ENCODE results near the gene MORN5.

MORN5 gene

DNA sequence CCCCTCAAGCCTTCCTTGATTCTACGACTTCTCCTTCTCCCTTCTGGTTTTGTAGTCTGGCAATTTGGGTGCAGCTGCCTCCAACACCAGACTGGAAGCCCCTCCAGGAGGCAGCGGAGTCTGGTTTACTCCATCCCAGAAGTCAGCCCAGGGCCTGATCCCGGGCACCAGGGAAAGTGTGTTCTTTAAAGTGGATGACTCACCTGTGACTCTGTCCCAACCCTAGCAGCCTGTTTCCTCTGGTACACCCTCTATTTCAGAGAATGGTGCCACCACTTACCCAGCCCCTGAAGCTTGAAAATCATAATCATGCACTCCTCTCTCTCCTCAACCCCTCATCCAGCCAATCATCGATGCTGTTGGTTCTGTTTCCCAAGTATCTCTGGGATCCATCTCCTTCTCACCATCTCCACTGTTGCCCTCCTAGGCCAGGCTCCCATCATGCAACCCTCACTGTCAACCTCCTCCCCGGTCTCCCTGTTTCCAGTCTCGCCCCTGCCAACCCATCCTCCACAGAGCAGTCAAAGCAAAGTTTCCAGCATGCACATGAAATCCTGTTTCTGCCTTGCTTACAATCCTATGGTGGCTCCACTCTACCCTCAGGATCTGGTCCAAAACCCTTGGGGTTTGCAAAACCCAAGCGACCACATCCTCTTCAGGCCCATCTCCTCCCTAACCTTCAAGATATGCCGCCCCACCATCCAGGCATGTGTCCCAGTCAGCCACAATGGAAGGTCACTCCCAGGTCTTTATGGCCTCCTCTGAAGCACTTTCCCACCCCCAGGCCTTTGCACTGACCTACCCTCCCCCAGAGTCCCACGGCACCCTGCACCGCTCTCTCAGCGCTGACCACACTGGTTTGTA is 58.6 kb downstream of the MORN5 start (continued):
- TF ChIP-seq, protein P1, sequence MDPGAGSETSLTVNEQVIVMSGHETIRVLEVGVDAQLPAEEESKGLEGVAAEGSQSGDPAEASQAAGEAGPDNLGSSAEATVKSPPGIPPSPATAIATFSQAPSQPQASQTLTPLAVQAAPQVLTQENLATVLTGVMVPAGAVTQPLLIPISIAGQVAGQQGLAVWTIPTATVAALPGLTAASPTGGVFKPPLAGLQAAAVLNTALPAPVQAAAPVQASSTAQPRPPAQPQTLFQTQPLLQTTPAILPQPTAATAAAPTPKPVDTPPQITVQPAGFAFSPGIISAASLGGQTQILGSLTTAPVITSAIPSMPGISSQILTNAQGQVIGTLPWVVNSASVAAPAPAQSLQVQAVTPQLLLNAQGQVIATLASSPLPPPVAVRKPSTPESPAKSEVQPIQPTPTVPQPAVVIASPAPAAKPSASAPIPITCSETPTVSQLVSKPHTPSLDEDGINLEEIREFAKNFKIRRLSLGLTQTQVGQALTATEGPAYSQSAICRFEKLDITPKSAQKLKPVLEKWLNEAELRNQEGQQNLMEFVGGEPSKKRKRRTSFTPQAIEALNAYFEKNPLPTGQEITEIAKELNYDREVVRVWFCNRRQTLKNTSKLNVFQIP (CRISPR knock-in tag; IDR thresholded peaks at IDR 0.05; ENCODE audit: borderline replicate concordance, low read depth): no peak

DNA sequence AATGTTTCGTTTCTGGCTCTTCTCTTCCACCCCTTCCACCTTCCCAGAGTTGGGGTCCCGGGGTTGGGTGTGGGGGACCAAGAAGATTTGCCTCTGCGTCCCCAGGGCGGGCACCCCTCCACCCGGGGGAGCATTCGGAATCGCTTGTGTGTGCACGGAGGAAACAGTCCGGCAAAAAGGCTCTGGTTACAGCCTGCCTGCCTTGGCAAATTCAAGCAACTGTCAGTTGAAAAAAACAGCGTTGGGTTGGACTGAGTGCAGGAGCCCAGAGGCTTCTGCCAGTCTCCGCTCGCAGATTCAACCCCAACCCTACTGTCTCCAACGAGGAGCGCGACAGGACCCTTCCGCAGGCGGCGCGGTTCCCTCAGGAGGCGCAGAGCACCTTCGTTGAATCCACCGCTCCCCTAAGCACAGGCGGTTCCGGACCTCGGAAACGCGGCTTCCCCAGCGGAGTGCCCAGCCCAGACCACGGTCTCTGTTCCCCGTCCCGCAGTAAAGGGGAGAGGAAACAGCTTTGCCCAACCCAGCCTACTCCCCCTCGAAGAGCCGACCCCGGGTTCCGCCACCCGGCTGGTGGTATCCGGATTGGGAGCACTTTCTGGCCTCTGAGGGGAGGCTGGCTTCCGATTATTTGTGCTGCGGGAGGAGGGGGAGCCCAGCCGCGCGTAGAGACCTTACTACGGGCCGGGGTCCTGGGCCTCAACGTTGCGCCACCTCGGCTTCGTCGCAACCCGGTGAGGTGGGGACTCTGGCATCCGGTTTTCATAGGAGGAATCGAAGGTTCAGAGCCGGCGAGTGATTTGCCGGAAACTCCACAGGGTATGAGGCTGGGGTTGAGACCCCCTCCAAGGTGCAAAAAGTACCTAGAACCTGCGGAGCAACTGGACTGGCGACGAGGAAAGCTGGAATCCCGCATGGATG is 59.5 kb downstream of the MORN5 start:
- TF ChIP-seq, protein P2, sequence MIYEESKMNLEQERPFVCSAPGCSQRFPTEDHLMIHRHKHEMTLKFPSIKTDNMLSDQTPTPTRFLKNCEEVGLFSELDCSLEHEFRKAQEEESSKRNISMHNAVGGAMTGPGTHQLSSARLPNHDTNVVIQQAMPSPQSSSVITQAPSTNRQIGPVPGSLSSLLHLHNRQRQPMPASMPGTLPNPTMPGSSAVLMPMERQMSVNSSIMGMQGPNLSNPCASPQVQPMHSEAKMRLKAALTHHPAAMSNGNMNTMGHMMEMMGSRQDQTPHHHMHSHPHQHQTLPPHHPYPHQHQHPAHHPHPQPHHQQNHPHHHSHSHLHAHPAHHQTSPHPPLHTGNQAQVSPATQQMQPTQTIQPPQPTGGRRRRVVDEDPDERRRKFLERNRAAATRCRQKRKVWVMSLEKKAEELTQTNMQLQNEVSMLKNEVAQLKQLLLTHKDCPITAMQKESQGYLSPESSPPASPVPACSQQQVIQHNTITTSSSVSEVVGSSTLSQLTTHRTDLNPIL (CRISPR knock-in tag; IDR thresholded peaks at IDR 0.05; ENCODE audit: low read depth): no peak
- TF ChIP-seq ZNF565 (CRISPR knock-in tag; conservative IDR thresholded peaks at IDR 0.05; ENCODE audit: low read depth) (no peak), ZNF8 (CRISPR knock-in tag; IDR thresholded peaks at IDR 0.05) (no peak), ARNTL (CRISPR knock-in tag; IDR thresholded peaks at IDR 0.05; ENCODE audit: borderline replicate concordance, low read depth) (no peak), ZFP3 (CRISPR knock-in tag; IDR thresholded peaks at IDR 0.05) (no peak), ZC3H10 (CRISPR knock-in tag; IDR thresholded peaks at IDR 0.05) (no peak), TOX (CRISPR knock-in tag; IDR thresholded peaks at IDR 0.05; ENCODE audit: borderline replicate concordance) (no peak)
- peak; percentile 70 for ATAC-seq

DNA sequence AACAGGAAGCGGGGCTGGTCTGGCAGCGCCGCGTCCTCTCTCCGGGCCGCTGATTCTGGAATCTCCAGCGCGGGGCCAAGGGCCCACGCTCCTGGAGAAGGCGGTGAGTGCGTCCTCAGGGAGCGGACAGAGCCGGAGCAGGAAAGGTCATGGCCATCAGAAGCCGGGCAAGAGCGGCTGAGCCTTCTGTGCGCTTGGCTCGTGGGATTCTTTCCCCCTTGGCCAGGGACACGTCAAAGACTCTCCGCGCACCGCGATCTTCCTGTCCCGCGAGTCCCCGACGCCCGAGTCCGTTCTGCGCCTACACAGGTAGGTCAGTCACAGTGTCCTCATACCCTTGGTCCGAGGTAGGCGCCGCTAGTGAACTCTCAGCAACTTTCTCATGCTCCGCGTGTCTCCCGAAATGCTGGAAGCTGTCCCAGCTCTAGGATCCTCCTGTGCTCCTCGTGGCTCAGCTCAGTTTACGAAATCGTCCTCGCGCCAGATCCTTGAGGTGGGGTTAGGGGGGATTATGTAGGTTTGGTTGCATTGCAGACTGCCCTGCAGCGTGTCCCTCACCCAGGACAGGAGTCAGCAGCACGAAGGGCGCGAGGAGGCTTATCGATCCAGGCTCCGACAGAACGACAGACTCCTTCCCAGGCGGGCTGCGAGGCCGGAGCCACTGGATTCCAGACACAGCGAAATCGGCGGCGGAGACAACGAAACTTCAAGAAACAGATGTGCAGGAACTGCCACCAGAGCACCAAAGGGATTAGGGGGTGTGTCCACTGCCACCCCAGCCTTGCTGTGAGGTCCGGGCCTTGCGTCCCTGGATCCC is 60.4 kb downstream of the MORN5 start:
- ATAC-seq: peak; percentile 40
- TF ChIP-seq SNAI2 (CRISPR knock-in tag; IDR thresholded peaks at IDR 0.05) (no peak), ESRRG (CRISPR knock-in tag; IDR thresholded peaks at IDR 0.05) (no peak), ZFP3 (CRISPR knock-in tag; IDR thresholded peaks at IDR 0.05) (no peak), TOX (CRISPR knock-in tag; IDR thresholded peaks at IDR 0.05; ENCODE audit: borderline replicate concordance) (no peak), ZNF70 (CRISPR knock-in tag; IDR thresholded peaks at IDR 0.05) (no peak), PPARA (CRISPR knock-in tag; IDR thresholded peaks at IDR 0.05; ENCODE audit: borderline replicate concordance) (no peak), OSR1 (CRISPR knock-in tag; IDR thresholded peaks at IDR 0.05) (no peak), CSDC2 (CRISPR knock-in tag; IDR thresholded peaks at IDR 0.05) (no peak), ZC3H10 (CRISPR knock-in tag; IDR thresholded peaks at IDR 0.05) (no peak), ARNTL (CRISPR knock-in tag; IDR thresholded peaks at IDR 0.05; ENCODE audit: borderline replicate concordance, low read depth) (no peak)
- TF ChIP-seq, protein P1 (CRISPR knock-in tag; IDR thresholded peaks at IDR 0.05; ENCODE audit: borderline replicate concordance, low read depth): no peak
- TF ChIP-seq, protein P3, sequence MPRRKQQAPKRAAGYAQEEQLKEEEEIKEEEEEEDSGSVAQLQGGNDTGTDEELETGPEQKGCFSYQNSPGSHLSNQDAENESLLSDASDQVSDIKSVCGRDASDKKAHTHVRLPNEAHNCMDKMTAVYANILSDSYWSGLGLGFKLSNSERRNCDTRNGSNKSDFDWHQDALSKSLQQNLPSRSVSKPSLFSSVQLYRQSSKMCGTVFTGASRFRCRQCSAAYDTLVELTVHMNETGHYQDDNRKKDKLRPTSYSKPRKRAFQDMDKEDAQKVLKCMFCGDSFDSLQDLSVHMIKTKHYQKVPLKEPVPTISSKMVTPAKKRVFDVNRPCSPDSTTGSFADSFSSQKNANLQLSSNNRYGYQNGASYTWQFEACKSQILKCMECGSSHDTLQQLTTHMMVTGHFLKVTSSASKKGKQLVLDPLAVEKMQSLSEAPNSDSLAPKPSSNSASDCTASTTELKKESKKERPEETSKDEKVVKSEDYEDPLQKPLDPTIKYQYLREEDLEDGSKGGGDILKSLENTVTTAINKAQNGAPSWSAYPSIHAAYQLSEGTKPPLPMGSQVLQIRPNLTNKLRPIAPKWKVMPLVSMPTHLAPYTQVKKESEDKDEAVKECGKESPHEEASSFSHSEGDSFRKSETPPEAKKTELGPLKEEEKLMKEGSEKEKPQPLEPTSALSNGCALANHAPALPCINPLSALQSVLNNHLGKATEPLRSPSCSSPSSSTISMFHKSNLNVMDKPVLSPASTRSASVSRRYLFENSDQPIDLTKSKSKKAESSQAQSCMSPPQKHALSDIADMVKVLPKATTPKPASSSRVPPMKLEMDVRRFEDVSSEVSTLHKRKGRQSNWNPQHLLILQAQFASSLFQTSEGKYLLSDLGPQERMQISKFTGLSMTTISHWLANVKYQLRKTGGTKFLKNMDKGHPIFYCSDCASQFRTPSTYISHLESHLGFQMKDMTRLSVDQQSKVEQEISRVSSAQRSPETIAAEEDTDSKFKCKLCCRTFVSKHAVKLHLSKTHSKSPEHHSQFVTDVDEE (CRISPR knock-in tag; IDR thresholded peaks at IDR 0.05): no peak

DNA sequence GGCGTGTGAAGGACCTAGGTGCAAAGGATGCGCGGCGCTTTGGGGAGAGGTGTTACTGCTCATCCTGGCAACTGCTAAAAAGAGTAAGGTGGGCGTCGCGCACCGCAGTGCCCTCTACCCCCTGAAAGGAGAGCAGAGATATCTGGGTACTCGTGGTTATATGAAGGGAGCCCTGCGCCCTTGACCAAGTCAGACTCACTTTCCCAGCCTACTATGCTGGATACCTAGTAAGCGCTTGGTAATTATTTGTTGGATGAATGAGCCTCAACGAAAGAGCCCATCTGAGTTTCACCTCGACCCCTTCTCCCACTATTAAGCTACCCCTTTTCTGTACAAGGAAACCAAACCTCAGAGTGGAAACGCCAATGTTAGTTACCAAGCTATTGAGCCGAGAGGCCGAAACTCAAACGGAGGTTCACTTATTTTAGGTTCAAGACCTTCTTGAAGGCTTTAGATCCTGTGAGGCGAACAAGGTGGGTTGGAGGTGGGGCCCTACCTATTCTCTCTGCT is 61.0 kb downstream of the MORN5 start:
- TF ChIP-seq, protein P1 (CRISPR knock-in tag; IDR thresholded peaks at IDR 0.05; ENCODE audit: borderline replicate concordance, low read depth): no peak
- TF ChIP-seq ARNTL (CRISPR knock-in tag; IDR thresholded peaks at IDR 0.05; ENCODE audit: borderline replicate concordance, low read depth) (no peak), ZNF70 (CRISPR knock-in tag; IDR thresholded peaks at IDR 0.05) (no peak)
- no peak for ATAC-seq

Measured in SK-N-SH treated with all-trans-retinoic acid at 6 μM for 48 hours (cell line).